NCI-H69 (cell line): ENCODE data around the gene RELN.
"Not testable (repeated sequence)": the region's sequence is repeated elsewhere in the genome, so short reads cannot be mapped to it uniquely, and the experiment has no call there.

Source experiments
- DNase-seq: peaks from one replicate; lab custom pipeline; 2025; lab: John Stamatoyannopoulos, UW

The RELN gene

GRCh38 chr7:103784646-103785286 is 204.7 kb downstream of the RELN start:
- no peak for DNase-seq

DNA sequence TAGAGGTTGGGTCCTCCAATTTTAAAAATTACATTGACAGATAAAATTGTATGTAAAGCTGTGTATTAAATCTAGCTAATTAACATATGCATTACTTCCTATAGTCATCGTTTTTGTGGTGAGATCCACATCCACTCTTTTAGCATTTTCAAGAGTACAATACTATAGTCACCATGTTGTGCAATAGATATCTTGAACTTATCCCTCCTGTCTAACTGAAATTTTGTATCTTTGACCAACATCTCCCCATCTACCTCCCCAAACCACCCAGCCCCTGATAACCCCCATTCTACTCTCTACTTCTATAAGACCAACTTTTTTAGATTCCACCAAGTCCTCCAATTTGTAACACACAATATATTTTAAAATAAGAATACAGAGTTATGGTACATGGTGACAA is 208.0 kb downstream of the RELN start:
- DNase-seq = no peak

DNA sequence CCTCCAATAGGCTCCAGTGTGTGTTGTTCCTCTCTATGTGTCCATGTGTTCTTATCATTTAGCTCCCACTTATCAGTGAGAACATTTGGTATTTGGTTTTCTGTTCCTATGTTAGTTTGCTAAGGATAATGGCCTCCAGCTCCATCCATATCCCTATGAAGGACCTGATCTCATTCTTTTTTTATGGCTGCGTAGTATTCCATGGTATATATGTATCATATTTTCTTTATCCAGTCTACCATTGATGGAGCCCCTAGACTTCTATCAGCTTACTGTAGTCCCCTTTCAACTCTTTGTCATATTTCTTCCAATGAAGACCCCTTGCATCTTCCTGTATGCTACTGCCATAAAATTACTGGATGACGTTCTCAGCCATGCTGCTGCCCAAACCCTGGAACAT is 208.9 kb downstream of the RELN start:
- DNase-seq = not testable (repeated sequence)

GRCh38 chr7:103777440-103777839 is 212.0 kb downstream of the RELN start:
- DNase-seq = no peak

DNA sequence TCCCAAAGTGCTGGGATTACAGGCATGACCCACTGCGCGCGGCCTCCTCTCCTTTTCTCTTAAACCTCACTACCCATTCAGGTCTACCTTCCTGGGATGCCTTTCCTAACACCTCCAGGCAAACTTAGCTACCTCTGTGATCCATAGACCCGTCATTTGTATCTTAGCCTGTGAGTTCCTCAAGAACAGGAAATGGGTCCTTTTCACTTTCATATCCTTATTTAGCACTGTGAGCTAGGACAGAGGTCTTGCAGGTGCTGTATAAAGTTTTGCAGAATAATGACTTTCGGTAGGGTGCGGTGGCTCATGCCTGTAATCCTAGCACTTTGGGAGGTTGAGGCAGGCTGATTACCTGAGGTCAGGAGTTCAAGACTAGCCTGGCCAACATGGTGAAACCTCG is 215.7 kb downstream of the RELN start:
- no peak for DNase-seq

DNA sequence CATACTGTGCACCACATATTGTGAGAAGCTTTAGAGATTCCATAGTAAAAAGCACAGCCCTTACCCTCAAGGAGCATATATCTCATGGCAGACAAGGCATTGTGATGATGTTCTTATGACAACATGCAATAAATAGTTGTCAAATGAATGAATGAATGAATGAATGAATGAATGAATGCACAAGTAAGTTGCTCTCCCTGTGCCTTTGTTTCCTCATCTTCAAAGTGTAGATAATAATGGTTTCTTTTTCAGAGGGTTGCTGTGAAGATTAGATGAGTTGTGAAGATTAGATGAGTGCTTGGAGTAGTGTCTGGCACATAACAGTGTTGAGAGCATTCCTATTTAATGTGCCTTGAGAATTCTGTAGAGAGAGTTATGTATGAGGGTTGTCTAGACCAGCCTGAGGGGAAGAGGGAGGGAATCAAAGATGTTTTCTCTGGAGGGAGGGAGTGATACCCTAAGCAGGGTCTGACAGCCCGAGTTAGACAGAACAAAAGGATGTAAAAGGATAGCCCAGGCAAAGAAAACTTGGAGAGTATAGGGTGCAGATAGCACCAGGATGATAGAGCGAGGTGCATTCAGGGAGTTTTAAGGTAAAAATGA is 217.2 kb downstream of the RELN start:
- no peak for DNase-seq

DNA sequence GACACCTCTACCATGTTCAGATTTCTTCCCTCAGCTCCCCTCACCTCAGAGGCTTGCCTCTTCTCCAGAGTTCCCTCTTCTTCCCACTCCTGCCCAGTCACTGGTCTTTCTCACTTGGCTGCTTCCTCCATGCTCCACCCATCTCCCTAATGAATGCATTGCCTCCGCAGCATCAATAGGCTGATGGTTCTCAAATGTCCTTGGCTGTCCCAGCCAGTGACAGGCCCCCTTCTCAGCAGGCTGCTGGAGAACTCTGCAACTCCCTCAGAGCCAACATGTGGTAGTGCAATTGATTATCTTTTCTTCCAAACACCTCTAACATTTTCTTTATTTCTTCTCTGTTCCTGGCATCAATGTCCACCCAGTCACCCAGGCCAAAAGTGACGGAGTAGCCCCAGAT is 218.2 kb downstream of the RELN start:
- no peak for DNase-seq

DNA sequence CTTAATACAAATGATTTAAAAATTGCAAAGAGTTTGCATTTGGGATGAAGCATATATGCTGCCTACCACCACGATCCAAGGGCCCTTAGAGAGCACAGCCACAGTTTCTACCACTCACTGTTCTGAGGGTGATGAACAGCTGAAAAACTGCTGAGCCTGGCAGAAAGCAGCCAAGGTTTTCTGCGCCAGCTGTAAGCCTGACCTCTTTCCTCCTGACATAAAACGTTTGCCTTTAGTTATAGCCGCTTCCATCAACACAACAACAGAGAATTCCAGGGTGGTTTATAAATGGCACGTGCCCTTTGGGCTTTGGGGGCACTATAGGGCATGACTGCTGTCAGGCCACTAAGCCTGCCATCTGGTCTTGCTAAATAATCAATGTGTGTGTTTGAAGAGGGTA is 222.8 kb downstream of the RELN start:
- peak; percentile 37 for DNase-seq

DNA sequence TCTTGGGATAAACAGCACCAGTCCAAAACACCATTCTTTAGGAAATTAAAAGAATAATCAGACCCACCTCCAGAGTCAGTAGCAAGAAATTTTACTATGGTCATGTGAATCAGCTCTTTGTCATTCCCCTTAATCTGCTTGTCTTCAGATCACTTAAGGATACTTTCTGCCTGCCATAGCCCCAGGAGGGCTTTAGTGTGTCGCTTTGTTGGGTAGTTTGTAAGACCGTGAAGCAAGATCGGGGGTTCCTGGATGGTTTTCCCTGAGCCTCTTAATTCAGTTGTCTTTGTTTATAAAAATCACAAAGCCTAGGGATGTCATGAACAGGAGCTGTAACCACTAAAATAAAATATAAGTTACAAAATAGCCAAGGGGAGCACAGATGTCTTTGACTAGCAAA is 223.6 kb downstream of the RELN start:
- DNase-seq = no peak

DNA sequence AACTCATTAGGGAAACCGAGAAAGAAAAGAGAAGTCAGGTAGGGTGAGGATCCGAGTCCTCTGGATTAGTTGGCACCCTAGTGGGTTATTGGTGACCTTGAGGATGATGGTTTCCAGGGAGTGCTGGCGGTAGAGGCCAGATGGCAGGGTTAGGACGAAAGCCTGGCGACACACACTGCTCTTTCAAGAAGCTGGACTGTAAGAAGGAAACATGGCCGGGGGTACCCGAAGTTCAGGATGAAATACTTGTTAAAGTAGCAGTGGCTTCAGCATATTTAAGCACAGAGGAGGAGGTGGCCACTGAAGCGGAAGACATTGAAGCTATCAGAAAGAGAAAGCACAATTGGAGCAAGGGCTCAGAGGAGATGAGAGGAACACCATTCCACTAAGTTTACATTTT is 224.6 kb downstream of the RELN start:
- no peak for DNase-seq

GRCh38 chr7:103762877-103763276 is 226.6 kb downstream of the RELN start:
- no peak for DNase-seq

DNA sequence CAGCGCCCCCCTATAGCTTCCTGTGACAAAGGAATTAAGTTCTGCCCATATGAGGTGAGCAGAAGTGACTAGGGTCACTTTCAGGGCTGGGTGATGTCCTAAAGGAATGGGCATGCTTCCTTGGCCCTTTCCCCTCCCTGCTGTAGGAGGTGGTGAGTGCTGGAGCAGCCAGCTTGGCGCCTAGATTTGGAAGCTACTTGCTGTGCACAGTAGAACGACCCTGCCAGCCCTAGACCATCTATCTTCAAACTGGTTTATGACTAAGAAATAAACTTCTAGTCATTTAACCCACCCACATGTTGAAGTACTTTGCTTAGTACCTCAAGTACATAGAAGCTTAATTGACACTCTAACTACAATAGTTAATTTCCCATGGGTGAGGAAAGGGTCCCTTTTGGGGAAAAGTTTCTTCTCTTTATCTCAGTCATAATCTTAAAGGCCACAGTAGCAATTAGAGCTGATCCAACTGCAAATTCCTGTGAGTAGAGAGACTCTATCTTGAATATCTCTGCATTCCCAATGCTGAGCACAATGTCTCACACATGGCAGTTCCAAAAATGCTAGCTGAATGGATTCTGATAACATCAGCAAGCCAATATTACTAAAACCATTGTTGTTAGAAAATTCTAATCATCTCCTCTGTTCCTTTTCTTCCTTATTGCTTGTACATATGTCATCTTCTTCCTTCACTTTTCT is 227.2 kb downstream of the RELN start:
- no peak for DNase-seq

GRCh38 chr7:103752995-103753394 is 236.5 kb downstream of the RELN start:
- DNase-seq = peak; percentile 26

DNA sequence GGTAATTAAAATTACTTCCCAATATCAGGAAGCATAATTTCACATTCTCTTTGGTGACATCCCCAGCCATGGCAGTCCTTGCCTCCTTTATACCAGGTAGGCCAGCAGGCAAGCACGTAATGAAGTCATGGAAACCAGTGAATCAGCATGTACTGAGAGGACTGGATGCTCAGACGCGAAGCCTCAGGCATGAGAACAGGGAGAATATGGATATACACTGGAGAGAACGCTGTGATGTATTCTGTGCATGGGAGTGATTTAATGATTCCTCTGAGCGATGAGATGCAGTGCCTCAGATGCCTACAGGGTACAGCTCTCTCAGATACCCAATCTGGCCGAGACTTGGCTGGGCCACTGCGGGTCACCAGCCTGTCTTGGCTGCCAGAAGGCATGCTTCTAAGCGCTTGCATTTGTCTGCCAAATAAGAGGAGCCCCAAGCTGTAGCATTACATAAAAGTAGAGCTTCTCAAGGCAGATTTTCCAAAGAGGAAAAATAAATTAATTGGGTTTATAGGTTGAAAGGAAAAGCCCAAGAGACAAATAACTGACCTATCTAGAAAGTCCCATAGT is 238.1 kb downstream of the RELN start:
- DNase-seq = no peak

DNA sequence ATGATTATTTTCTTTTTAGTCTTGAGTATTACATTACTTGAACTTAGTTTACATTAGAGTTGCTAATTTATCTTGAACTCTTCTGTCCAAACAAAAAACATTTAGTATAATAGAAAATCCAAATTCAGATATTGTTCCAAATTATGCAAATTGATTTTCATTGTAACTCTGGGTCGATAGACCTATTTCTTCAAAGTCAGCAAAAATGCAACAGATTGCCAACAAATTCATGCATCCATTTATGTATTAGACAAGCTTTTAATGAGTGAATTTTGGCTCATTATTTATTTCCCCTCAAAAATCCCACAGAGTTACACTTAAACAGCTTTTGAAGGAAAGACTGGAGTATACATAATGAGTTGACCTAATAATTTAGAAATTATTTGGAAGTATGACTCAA is 240.8 kb downstream of the RELN start:
- no peak for DNase-seq

DNA sequence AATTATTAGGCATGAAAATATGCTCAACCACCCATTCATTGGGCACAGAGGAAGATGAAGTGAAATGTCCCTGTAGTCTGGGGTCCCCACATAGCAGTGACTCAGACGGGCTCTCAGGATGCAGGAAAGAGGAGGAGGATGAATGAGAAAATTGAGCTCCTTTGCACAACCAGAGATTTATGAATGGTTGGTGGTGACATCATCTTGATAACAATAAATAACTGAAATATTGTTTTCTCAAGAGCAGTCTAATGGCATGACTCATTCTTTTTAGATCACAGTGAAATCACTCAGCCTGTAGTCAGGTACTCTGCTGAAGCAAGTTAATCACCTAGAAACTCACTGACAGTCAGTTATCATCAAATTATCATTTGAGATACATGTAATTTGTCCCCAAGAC is 254.1 kb downstream of the RELN start:
- peak; percentile 63 for DNase-seq

GRCh38 chr7:103731169-103731568 is 258.3 kb downstream of the RELN start:
- no peak for DNase-seq

DNA sequence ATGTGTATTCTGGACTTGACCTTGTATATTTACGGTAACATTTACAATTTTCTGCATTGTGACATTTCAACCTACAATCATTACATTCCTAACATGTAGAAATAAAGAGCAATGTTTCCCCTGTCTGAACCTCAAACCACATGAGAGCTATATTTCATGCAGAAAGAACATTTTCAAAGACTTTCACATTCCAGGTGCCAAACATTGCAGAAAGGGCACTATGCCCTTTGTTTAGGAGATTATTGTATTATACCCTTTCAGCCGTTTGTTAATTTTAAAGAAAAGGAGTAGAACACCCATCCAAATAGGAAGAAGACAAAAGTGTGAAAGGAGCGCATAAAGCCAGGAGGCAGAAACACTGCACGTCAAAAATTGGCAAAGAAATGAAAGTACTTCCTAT is 260.4 kb downstream of the RELN start:
- DNase-seq = no peak

- DNase-seq = no peak
Measured at GRCh38 chr7:103727982-103728610, 261.4 kb downstream of the RELN start.

DNA sequence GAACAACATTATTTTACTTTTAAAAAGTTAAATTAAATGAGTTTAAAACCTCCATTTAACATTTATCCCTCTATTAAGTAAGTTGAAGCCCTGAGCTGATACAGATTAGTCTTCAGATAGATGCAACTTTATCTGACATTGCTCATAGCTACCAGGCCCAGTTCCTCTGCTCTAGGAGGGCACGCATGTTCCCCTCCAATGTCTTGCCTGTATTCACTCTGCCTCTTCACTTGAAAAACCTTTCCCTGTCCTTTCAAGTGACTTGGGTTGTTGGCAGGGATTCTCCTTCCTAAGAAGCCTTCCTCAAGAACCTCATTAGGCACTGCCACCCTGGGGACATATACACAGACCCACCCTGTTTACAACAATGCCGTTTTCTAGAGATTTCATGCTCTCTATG is 270.4 kb downstream of the RELN start:
- DNase-seq = no peak

DNA sequence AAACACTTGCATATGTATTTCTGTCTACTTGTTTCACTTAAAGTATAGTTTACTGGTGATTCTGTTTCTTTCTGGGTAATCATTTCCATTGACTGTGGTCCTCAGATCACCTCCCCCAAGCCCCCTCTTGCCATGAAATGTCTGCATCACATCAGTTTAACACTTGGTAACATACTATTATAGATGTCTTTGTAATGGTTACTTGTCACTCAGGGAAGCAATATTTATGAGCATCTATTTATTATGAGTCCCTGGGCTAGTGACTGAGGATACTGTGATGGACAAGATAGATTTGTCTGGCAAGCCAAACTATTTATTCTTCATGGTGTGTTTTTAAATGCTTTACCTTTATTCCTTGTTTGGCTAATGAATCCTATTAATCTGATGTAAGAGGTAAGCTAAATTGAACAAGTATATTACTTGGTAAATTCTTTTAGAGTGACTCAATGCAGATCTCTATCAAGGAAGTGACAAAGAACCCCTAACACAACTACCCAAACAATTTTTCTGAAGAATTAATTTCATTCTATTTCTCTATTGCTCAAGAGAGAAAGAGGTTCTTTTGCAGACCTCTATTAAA is 270.9 kb downstream of the RELN start:
- peak; percentile 36 for DNase-seq

DNA sequence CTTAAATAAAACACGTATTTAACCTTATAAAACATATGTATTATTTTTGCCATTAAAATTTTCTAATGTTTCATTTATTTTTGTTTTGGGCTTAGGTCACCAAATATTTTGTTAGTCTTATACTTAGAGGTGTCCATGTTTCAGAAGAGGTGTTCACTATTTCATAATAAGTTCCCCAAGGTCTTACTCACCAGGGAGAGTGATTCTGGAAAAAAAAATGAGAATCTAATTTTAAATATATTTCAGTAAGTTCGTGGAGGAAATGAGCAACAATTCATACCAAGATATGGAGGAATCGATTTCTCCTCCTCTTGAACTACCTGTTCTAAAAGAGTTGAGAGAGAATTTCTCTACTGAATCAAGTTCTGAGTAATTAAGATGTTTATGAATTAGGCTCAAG is 271.9 kb downstream of the RELN start:
- no peak for DNase-seq
